Vagina (tissue), 2 donors: Measurements from ENCODE around the gene CENPE. TPM values are rescaled to one million over a fixed set of nuclear protein-coding genes. Genes with fewer than 3 reads are reported as not detected.

Source experiments
- DNase-seq, 2 donors: peaks; one replicate each; pipeline ENCODE4 v3.0.0-alpha.2; 2017; ENCODE audit errors: extremely low spot score in 2 of 2
- H3K27ac ChIP-seq: fragments of 200-600 bp; sonication (generic); one replicate; pipeline ENCODE4 v1.5.1; 2019
- H3K27me3 ChIP-seq: fragments of 200-600 bp; sonication (generic); one replicate; pipeline ENCODE4 v1.5.1; 2019
- H3K36me3 ChIP-seq, 2 donors: fragments of 200-600 bp; sonication (generic); one replicate each; pipeline ENCODE4 v1.5.1; 2017 to 2019
- H3K4me1 ChIP-seq: fragments of 200-600 bp; sonication (generic); one replicate; pipeline ENCODE4 v1.5.1; 2019
- H3K4me3 ChIP-seq, 2 donors: fragments of 200-600 bp; sonication (generic); 1 replicate in 1 of 2; 2 replicates in 1 of 2; pipeline ENCODE4 v1.5.1; 2016 to 2019
- H3K9me3 ChIP-seq: fragments of 200-600 bp; sonication (generic); one replicate; pipeline ENCODE4 v1.5.1; 2019
- CTCF ChIP-seq, 3 experiments: fragments of 450-650 bp in 2 of 3; fragments of 200-600 bp in 1 of 3; sonication (generic) in 1 of 3; IDR thresholded peaks; one replicate each; pipeline ENCODE4 v1.5.1; 2017 to 2019; ENCODE audit warnings: antibody characterized with exemption in 3 of 3, mild to moderate bottlenecking in 2 of 3, moderate library complexity in 2 of 3
- POLR2A ChIP-seq, 2 donors: fragments of 450-650 bp; IDR thresholded peaks; one replicate each; pipeline ENCODE4 v1.6.1; 2017; ENCODE audit warnings: antibody characterized with exemption in 2 of 2, mild to moderate bottlenecking in 2 of 2, moderate library complexity in 2 of 2
- POLR2AphosphoS5 ChIP-seq, 2 donors: sonication (generic); formaldehyde crosslinking; IDR thresholded peaks; one replicate each; pipeline ENCODE4 v1.9.0; 2017; ENCODE audit warnings: antibody characterized with exemption in 2 of 2, mild to moderate bottlenecking in 2 of 2, low read depth in 1 of 2; ENCODE audit not compliant: insufficient read depth in 1 of 2
- intact Hi-C: fragments of 100-400 bp; cut with DNase I; formaldehyde crosslinking; loops from one replicate; pipeline ENCODE4 v1.15.1; 2023
- total RNA-seq: library from RNA; depleted of rRNA; stranded (reverse); fragments of >200 nt; gene quantifications from one replicate; pipeline ENCODE4 v1.2.3, GENCODE V29; 2016

Gene CENPE
- total RNA-seq, 1 donor from 2014 or later: 2.2 TPM

GRCh38 chr4:103095080-103095479, 103.1 kb downstream of the CENPE start:
- DNase-seq: no peak
- no peak overlapping the region for H3K27ac ChIP-seq
- intact Hi-C loops: loop anchor here (10.0 kb wide), 1 partner anchor 650 kb away; no protein-coding TSS in a partner anchor
- no peak overlapping the region for H3K4me3 ChIP-seq
- H3K27me3 ChIP-seq: no peaks in the 10 kb centered on the region
- H3K9me3 ChIP-seq: no peaks in the 10 kb centered on the region
- H3K4me1 ChIP-seq: peaks cover 21% of the 10 kb centered on the region
- peaks cover 0 to 14% of the 10 kb centered on the region in 2 donors for H3K36me3 ChIP-seq
- TF ChIP-seq POLR2A (IDR thresholded peaks at IDR 0.05): no peak
- no peak for TF ChIP-seq CTCF (IDR thresholded peaks at IDR 0.05)
- no peak for TF ChIP-seq POLR2AphosphoS5 (IDR thresholded peaks at IDR 0.05; ENCODE audit: insufficient read depth in 1 of 2, low read depth in 1 of 2)

DNA sequence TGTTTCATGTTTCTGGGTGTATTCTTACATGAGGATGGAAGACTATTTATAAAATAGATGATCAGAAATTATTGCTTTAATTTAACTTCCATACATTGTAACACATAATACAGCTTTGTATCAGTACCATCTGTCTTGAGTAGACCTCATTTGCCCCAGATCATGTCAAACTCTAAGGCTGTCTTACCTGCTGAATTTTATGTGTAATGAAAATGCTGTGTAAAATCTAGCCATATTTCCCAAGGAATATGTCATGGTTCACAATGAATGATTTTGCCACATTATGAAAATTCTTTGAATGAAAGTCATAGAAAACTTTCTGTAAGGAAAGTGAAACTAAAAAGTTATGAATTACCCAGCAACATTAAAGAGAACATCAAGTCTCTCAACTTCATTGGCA, 105.9 kb downstream of the CENPE start:
- no peak overlapping the region for H3K4me3 ChIP-seq
- intact Hi-C loops: loop anchor here (10.0 kb wide), 1 partner anchor 647 kb away; no protein-coding TSS in a partner anchor

GRCh38 chr4:103091601-103092223, 106.4 kb downstream of the CENPE start:
- no peak overlapping the region for H3K4me3 ChIP-seq
- no peaks in the 10 kb centered on the region for H3K9me3 ChIP-seq
- TF ChIP-seq POLR2A (IDR thresholded peaks at IDR 0.05): no peak
- no peak for TF ChIP-seq POLR2AphosphoS5 (IDR thresholded peaks at IDR 0.05; ENCODE audit: insufficient read depth in 1 of 2, low read depth in 1 of 2)
- TF ChIP-seq CTCF (IDR thresholded peaks at IDR 0.05): peak in 1 of 3 experiments; percentile 17
- no peaks in the 10 kb centered on the region for H3K27me3 ChIP-seq
- H3K27ac ChIP-seq: no peak overlapping the region
- DNase-seq: no peak
- intact Hi-C loops: loop anchor here (2.0 to 10.0 kb wide), 2 partner anchors 51 to 647 kb away; no protein-coding TSS in a partner anchor
- H3K4me1 ChIP-seq: no peaks in the 10 kb centered on the region
- peaks cover 0 to 24% of the 10 kb centered on the region in 2 donors for H3K36me3 ChIP-seq

More for the DNA sequence above, 105.9 kb downstream of the CENPE start:
- peaks cover 0 to 24% of the 10 kb centered on the region in 2 donors for H3K36me3 ChIP-seq
- no peak for DNase-seq
- H3K4me1 ChIP-seq: peaks cover 2% of the 10 kb centered on the region
- TF ChIP-seq POLR2A (IDR thresholded peaks at IDR 0.05) (no peak), CTCF (IDR thresholded peaks at IDR 0.05) (no peak), POLR2AphosphoS5 (IDR thresholded peaks at IDR 0.05; ENCODE audit: insufficient read depth in 1 of 2, low read depth in 1 of 2) (no peak)
- no peak overlapping the region for H3K27ac ChIP-seq
- no peaks in the 10 kb centered on the region for H3K27me3 ChIP-seq
- no peaks in the 10 kb centered on the region for H3K9me3 ChIP-seq

GRCh38 chr4:103089481-103089880, 108.7 kb downstream of the CENPE start:
- DNase-seq: no peak
- intact Hi-C loops: no loop called here
- Histone ChIP-seq H3K4me3 (no peak overlapping the region), H3K27me3 (no peaks in the 10 kb centered on the region), H3K9me3 (no peaks in the 10 kb centered on the region), H3K27ac (no peak overlapping the region), H3K36me3 (peaks cover 0 to 37% of the 10 kb centered on the region in 2 donors), H3K4me1 (no peaks in the 10 kb centered on the region)
- no peak for TF ChIP-seq POLR2AphosphoS5 (IDR thresholded peaks at IDR 0.05; ENCODE audit: insufficient read depth in 1 of 2, low read depth in 1 of 2)
- no peak for TF ChIP-seq CTCF (IDR thresholded peaks at IDR 0.05)
- TF ChIP-seq POLR2A (IDR thresholded peaks at IDR 0.05): no peak

DNA sequence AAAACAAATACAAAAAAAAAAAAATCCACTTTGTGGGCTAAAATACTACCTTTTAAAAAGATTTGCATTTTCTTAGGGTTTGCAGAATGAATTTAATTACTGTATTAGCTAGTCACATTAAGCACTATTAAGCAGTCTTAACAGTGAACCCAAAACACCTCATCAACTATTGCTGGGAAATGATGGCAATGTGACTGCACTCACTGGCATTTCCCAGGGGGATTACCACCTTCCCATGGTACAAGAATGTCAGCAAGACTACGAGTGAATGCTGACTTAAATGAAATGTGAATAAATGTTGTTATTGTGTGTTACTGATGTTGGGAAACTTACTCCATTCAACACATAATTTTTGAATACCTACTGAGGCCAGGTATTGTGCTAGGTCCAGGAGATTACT, 111.6 kb downstream of the CENPE start:
- Histone ChIP-seq H3K4me3 (no peak overlapping the region), H3K4me1 (no peaks in the 10 kb centered on the region)

More for the DNA sequence above, 111.6 kb downstream of the CENPE start:
- Histone ChIP-seq H3K36me3 (peaks cover 0 to 41% of the 10 kb centered on the region in 2 donors), H3K9me3 (no peaks in the 10 kb centered on the region), H3K27me3 (no peaks in the 10 kb centered on the region), H3K27ac (no peak overlapping the region)
- TF ChIP-seq POLR2A (IDR thresholded peaks at IDR 0.05) (no peak), CTCF (IDR thresholded peaks at IDR 0.05) (no peak), POLR2AphosphoS5 (IDR thresholded peaks at IDR 0.05; ENCODE audit: insufficient read depth in 1 of 2, low read depth in 1 of 2) (no peak)
- DNase-seq: no peak
- intact Hi-C loops: no loop called here
